ENCODE measurements around the gene TANK.
"Not testable (repeated sequence)": the region's sequence is repeated elsewhere in the genome, so short reads cannot be mapped to it uniquely, and the experiment has no call there.

TANK gene

DNA sequence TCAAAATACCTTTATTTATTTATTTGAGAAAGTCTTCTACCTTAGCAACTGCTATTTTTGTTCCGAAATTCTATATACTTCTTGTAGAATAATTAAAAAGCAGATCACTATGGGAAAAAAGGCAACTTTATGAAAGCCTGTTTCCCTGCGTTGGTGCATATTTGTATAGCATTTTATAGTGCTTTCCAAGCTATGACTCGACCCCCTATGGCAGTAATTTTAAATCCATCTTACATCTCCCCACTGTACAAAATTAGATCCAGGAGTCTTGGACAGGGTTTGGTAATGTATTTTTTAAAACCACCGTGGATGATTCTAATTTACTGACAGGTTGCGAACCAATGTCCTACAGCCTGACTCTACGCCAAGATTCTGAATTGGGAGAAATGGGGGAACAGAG, 10.1 kb downstream of the TANK start:
- DNase-seq (ENCODE audit: low read depth): no peak

DNA sequence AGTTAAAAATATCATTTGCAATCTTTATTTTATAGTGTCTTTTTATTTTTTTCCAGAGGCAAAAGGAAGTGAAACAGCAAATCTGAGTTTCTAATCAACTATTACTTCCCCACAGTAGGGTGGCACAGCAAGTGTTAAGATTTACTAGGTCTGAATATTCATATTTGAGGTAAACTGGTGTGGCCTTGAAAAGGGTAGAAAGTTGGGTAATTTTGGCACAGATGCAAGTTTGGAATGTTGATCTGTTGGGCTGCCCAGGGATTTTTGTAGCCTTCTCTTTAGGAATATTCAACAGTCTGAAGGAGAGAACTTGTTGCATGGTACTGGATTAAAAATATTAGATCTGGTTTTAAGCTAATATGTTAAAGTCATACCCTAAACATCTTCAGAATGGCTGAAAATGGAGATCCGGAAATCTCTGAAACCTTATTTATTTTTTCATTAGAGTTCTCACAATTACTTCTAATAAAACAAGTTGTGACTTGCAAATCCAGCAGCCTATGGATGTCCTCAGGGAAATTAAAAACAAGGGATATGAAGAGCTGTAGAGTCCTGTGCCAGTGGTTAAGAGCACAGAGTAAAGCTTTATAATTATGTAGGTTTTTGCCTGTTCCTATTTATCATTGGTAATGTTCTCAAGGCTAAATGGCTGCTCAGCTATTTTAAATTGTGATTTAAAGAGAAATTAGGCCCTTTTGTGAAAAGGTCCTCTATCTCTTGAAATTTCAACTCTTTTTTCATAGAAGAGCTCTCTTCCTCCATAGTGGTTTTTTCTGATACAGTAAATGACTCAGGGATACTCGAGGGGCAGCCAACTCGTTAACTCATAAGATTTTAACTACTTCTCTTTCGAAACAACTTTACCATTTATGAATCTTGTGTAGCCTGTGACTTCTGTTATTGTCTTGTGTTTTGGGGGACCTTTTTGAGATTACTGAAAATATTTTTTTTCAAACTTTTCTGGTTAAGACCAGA, 11.0 kb downstream of the TANK start:
- DNase-seq (ENCODE audit: low read depth): no peak

DNA sequence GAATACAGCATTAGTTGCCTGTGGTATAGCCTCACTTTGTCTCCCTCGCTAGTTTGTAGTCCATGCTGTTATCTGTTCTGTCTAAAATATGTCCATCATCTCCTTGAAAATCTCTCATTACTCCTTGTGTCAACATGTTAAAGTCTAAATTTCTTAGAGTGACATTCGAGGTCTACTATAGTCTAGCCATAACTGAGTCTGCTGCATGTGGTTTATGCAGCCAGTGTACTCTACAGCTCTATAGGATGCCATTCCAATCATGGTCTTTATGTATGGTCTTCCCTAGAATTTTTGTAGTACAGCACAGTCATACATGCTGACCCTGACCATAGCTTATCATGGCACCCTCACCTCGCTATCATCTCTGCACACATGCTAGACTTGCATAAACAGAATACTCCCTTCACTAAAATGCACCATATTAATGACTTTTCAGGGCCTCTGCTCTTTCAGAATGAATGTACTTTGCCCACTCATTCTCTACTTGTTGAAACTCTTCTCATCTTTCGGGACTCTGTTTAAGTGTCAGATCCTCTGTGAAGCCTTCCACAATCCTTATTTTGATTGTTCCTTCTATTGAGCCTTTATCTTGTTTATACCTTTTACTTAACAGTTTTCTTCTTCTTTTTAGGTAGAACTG, 12.8 kb downstream of the TANK start:
- no peak for DNase-seq (ENCODE audit: low read depth)

DNA sequence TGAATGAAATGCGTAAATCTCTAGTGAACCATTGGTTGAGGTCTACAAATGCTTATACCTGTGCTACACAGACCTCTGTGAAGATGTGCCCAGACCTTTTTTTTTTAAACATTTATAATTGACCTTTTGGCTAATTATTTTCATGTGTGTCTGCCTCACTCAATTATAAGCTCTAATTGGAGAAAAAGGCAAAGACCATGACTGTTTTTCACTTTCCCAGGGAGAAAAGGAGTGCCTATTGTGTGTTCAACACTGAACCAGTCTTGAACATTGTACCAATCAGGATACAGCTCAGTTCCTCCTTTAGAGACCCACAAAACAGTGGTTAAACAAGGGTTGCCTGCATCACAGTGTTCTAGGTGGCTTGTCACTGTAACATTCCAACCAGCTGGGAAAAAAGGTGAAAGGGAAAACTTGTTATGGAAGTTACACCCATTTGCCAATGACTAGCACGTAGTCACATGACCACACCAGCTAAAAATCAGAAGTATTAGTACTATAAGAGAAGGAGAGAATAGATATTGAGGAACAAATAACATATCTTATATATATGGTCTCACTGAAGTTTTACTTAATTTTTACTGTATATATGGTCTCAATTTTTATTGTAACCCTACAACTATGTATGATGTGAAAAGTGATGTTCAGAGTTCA, 13.4 kb downstream of the TANK start:
- DNase-seq (ENCODE audit: low read depth): no peak

DNA sequence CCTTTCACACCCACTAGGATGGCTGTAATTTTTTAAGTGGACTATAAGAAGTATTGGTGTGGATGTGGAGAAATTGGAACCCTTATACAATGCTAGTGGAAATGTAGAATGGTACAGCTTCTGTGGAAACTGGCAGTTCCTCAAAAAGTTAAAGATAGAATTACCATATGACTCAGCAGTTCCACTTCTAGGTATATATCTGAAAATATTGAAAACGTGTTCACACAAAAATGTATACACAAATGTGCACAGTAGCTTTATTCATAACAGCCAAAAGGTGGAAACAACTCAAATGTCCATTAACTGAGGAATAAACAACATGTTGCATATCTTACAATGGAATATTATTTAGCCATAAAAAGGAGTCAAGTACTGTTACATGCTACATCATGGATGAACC, 17.7 kb downstream of the TANK start:
- DNase-seq (ENCODE audit: low read depth): no peak

DNA sequence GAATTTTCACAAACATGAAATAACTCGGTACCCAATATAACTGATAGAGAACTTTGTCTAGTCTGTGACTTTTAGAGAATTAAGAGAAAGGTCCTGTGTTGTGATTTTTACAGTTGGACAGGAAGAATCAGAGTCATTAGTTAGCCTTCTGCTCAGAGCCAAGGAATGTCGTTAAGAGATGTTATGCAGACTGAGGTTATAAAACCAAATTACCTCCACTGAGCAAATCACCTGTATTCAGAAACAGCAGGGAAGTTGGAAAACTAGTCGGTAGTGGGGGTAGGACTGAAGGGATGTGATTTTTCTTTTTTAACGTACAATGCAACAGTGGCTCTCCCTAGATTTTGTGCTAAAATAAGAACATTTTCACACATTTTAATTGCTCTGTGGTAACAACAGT, 18.5 kb downstream of the TANK start:
- no peak for DNase-seq (ENCODE audit: low read depth)

DNA sequence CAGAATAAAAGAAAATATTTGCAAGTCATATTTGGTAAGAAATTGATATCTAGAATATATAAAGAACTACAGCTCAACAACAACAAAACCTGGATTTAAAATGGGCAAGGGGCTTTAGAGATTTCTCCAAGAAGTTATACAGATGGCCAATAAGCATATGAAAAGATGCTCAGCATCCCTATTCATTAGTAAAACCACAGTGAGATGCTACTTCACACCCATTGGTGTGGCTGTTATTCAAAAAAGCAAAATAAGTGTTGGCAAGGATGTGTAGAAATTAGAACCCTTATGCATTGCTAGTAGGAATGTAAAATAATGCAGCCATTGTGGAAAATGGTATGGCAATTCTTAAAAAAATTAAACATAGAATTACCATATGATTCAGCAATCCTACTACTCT, 29.8 kb downstream of the TANK start:
- DNase-seq (ENCODE audit: low read depth): no peak

DNA sequence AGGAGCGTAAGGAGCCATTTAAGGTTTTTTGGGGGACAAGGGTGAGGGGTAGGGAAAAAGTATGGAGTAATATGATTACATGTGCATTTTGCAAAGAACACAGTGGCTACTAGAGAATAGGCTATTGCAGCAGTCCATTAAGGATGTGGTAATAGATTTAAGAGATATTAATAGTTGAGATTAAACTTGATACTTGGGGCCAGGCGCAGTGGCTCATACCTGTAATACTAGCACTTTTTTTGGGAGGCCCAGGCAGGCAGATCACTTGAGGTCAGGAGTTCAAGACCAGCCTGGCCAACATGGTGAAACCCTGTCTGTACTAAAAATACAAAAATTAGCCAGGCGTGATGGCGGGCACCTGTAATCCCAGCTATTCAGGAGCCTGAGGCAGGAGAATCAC, 35.4 kb downstream of the TANK start:
- DNase-seq (ENCODE audit: low read depth): not testable (repeated sequence)

DNA sequence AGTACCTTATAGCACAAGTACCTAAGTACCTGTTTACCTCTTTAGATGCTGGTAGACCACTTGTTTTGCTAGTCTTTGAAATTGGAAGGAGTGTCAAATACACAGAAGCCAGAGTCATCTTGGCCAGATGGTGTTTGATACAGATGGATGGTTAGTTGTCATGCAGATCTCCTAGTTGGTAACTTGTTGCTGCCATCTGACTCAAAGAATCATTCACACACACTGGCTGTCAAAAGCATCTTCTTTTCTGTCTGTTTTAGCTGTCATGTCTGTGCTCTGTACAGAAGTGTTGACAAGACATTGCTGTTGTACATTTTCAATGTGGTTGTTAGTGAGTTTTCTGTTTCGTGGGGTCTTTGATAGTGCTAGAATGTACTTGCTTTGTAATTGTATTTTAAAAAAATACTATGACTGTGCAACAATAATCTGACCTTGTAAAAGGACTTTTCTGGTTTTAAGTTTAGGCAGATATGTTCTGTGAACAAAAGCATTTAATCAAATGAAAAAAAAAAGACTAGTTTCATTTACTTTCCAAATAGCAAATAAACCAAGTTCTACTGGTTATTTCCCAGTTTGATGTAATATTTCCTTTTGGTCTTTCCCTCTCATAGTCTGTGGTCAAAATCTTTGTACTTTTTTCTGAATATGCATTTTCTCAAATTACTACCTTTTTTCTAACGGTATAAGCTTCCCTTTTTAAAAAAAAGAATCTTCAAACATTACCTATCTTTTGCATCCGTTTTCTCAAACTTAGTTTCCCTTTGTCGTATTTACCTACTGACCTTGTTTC, 39.9 kb downstream of the TANK start:
- DNase-seq (ENCODE audit: low read depth): no peak

DNA sequence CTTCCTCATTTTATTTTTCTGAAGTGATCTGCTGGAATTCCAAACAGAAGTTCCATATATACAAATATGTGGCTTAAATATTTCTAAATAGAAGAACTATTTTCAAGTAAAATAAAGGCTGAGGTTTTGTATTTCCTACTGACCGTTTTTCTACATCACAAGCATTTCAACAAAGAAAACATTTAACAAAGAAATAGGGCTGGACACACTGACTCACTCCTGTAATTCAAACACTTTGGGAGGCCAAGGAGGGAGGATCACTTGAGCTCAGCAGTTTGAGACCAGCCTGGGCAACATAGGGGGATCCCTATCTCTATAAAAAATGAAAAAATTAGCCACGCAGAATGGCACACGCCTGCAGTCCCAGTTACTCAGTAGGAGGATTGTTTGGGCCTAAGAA, 44.6 kb downstream of the TANK start:
- no peak for DNase-seq (ENCODE audit: low read depth)

DNA sequence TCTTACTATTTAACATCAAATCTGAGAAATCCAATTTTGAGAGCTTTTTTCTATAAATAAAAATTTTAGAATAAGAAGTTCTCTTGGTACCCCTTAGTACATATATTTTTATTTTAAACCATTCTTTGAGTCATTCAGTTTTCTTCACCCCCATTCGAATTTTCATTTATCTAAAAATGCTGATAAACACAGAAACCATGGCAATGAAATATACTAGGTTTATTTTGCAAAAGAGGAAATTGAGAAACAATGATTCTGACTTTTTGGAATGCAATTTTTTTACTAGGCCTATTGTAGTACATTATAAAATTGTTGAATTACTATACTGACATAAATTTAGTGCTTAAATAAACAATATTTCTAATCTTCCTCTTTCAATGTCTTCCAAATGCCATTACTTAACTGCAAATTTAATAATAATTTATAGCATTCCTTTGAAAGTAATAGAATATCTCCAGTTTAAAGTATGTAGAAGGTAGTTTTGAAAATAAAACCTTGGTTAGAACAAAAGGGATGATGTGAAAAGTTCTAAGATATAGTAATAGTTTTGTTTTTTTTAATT, 46.3 kb downstream of the TANK start:
- DNase-seq (ENCODE audit: low read depth): no peak

DNA sequence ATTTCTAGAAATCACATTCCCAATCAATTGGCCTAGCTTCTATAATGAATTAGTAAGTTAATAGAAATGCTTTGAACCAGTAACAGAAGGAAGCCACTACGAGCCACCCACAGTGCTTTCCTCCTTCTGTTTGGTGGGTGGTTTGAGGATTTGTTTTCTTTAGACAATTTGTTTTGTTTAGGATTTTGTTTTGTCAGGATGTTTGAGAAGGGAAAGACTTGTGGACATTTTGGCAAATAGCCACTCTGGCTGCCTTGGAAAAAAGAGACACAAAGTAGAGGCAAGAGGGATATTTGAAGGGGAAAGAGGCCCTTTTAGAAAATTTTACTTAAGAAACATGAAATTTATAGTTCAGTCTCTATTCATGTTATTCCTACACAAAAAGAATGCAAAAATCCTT, 47.7 kb downstream of the TANK start:
- DNase-seq (ENCODE audit: low read depth): no peak

DNA sequence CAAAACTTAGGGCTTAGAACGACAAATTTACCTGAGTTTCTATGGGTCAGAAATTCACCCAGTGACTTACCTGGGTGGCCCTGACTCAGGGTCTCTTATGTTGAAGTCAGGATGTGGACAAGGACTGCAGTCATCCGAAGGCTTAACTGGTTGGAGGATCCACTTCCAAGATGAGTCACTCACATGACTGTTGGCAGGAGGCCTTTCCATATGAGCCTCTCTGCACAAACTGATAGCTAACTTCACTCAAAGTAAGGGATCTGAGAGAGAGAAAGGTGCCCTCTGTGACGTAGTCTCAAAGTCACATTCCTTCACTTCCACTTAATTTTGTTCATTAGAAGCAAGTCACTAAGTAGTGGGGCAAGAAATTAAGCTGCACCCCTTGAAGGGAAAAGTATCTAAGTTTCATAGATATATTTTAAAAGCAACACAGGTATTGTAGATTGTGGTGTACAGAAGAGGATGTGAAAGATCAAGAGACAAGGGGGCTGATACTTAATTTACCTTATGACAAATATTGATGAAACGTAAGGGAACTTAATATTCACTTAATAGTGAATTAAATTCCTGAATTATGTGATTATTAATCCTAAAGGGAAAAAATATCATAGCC, 48.4 kb downstream of the TANK start:
- DNase-seq (ENCODE audit: low read depth): no peak

DNA sequence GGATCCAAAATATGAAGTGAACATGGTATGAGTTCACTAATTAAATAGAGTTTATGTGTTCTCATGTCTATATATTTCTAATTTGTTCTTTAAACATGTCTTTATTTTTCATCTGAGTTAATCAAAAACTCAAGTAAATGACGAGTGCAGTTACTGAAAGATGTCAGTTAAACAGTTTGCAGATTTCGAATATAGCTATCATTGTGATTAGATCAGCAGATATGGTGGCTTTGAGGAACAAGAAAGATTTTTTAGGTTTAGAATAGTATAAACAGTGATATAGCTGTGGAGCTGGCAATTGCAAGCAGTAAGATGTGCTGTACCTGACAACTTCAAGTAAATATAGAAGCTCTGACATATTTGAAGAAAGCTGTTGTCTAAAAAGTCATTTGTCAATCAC, 49.7 kb downstream of the TANK start:
- DNase-seq (ENCODE audit: low read depth): no peak

DNA sequence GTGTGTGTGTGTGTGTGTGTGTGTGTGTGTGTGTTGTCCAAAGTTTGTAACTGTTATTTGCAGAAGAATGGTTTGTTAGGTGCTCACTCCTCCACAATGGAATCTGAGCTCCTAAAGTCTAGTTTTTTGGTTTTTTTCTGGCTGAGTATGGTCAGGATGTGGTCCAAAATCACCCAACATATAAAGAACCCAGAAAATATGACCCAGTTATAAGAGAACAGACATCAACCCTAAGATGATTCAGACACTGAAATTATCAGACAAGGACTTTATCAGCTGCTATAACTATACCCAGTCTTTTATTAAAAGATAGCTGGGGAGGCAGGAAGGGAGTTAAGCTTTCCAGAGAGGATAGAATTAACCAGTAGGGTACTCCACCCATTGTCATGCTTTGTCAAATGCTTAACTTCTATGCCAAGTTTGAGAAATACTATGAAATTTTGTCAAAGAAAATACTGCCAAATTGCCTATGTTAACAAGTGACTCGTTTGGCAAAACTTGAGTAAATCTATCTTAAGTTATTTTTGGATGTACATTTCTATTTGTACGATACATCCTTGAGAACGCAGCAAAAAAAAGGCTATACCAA, 57.5 kb downstream of the TANK start:
- no peak for DNase-seq (ENCODE audit: low read depth)

DNA sequence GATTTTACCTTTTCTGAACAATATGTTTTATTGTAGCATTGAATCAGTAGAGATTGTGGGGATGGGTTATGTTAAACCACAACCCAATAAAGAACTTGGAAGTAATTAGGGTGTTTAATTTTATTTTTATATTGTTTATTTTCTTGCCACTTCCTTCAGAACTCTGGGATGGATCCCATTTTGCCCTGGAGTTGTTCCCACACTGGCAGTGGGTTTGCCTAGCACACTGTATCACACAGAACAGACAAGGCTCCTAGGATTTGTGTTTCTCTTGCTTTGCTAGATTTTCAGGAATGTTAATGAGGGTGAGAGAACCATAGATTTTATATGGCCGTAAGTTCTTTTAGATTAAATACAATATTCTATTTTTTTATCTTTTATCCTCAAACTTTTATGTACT, 59.0 kb downstream of the TANK start:
- DNase-seq (ENCODE audit: low read depth): no peak

DNA sequence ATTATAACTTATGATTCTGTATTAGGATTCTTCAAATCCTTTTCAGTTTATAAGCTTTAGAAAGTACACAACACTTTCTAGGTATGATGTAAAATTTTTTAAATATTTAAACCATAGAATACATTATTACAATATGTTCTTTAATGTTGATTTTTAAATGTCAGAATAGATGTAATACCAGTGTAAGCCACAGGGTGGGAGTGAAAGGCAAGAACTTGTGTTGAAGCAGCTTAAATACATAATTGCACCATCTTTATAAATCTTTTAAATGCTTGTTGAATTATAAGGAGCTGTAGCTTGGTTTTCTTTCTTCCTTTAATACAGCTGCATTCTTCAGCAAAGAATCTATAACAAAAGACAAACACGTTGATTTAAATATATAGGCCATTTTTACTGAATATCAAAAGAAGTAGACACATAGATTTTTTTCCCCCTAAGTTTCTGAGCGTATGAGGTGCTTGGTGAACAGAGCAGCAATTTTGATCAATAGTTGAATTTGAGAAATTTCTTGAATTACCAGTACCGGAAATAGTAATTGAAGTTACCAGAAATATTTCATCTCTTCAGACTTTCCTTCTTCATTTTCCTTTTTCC, 63.0 kb downstream of the TANK start:
- DNase-seq (ENCODE audit: low read depth): no peak

DNA sequence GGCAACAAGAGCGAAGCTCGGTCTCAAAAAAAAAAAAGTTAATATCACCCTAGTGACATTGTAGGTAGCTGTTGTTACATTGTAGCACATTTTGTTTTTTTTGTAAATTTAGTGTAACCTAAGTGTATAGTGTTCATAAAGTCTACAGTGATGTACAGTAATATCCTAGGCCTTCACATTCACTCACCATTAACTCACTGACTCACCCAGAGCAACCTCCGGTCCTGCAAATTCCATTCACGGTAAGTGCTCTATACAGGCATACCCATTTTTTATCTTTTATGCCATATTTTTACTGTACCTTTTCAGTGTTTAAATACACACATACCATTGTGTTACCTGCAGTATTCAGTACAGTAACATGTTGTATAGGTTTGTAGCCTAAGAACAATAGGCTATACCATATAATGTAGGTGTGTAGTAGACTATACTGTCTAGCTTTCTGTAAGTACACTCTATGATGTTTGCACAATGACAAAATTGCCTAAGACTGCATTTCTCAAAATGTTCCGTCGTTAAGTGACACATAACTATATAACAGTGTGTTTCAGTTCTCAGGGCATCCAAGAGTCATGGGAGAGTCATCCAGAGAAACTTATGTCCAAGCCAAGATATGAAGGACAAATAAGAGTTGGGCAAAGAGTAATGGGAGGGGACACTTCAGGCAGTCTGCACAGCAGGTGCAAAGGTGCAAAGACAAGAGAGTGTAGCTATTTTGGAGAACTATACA, 68.4 kb downstream of the TANK start:
- DNase-seq (ENCODE audit: low read depth): no peak

DNA sequence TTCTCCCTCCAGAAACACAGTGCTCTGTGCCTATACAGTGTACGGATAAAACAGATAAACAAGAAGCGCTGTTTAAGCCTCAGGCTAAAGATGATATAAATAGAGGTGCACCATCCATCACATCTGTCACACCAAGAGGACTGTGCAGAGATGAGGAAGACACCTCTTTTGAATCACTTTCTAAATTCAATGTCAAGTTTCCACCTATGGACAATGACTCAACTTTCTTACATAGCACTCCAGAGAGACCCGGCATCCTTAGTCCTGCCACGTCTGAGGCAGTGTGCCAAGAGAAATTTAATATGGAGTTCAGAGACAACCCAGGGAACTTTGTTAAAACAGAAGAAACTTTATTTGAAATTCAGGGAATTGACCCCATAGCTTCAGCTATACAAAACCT, 70.7 kb downstream of the TANK start:
- DNase-seq (ENCODE audit: low read depth): no peak

DNA sequence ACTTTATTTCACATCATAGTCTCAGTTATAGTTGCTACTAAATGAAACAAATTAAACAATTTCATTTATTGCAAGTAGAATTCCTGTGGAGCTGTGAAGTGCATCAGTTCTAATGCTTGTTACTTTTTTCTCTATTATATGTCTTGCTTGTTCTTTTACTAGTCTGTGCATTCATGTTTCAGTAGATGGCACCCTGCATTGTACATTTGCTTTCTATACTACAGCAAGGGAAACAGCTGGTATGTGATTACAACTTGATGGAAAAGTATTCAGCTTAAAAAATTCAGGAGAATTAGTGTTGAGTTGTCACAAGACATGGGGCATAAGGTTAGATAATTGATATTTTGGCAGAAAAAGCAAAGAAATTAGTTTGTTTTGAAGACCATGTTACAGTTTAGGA, 72.3 kb downstream of the TANK start:
- DNase-seq (ENCODE audit: low read depth): no peak

Measured in activated gamma-delta T cell treated with anti-CD3 and anti-CD28 coated beads, Interleukin-2, amount 50 U/mL, for 16 hours (primary cell).